HG03571 (cell line): ENCODE results near the gene NIPSNAP2.
"Not testable (repeated sequence)": the region's sequence is repeated elsewhere in the genome, so short reads cannot be mapped to it uniquely, and the experiment has no call there.

Source experiments
- ATAC-seq: cut with Tn5 transposase; IDR thresholded peaks from one replicate; pipeline ENCODE4 v1.9.1; 2021; ENCODE audit not compliant: unreplicated experiment

Gene NIPSNAP2

DNA sequence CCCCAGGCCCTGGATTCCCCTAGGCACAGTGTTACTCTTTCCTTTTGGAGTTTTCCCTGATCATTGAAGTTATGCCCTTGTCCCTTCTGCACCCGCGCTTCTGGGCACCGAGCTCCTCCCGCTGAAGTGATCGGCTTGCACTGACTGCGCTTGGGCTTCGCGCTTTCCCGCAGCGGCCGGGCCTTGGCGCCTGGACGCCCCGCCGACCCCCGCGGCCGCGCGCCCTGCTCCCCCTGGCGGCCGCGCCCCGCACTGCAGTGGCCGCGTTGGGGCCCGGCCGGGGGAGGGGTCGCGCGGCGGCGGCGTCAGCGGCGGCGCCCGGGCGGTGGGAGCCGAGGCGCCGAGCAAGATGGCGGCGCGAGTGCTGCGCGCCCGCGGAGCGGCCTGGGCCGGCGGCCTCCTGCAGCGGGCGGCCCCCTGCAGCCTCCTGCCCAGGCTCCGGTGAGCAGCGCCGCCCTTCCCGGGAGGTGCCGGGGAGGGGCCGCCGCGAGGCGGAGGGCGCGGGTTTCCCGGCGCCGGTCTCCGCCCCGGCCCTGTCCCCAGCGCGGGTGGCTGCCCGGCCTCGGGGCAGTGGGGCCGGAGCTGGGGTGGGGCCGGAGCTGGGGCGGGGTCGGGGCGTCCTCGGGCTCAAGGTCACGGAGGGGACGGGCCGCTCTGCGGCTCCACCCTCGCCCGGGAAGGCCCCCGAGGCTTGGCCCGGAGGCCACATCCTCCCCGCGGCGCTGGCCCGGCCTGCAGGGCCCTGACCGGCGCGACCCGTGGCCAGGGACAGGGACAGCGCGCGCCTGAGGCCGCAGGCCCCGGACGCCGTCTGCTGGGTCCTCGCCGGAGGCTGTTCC is at the start of gene NIPSNAP2:
Gene NIPSNAP2, plus strand, starts transcription at position 325 of the 839 bp plus-strand sequence. Its CDS starts 25 bp downstream, at position 350.
- ATAC-seq: peak; percentile 74

DNA sequence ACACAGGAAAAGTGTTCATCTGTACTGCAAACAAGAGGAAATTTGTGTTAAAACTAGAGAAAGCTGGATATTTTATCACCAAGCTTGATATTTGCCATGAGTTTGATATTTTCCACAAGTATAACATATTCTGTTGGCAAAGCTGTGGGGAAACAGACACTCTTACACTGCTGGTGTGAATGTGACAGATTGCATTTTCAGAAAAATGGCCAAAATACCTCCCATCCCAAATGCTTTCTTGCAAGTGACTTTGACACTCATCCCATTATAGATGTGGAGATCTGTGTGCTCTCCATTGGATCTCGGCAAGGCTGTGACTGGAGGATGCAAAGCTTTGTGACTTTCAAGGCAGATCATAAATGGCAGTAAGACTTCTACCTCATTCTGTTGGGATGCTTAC is 46.6 kb upstream of the NIPSNAP2 start:
- ATAC-seq: no peak

DNA sequence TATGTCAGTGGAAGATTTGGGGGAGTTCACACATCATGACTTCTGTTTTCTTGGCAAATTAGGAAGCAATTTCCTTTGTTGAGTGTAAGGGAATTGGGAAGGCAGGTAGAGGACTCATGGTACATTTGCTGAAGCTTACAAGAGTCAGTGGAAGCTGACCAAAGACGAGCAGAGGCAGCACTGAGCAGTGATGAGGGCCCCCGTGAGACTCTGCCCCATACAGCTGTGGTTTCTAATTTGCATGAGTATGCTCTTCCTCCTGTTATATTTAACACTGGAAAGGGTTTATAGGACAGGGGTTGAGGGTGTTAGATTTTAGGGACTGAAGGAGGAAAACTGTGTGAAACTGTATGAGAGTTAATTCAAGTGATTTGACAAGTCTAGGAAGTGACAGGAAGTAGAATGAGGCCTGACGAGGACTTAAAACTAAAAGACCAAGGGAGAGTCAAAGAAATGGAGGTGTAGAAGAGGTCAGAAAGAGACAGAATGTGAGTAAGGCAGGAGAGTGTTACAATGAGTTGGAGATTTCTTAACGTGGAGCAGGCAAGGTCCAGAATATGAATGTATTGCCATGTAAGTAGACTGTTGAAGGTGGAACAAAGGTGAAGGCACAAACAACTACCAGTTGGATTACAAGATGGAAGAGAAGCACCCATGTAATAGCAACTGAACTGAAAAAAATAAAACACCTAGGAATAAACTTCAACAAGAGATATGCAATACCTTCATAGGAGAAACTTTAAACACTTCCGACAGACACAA is 36.2 kb upstream of the NIPSNAP2 start:
- no peak for ATAC-seq

DNA sequence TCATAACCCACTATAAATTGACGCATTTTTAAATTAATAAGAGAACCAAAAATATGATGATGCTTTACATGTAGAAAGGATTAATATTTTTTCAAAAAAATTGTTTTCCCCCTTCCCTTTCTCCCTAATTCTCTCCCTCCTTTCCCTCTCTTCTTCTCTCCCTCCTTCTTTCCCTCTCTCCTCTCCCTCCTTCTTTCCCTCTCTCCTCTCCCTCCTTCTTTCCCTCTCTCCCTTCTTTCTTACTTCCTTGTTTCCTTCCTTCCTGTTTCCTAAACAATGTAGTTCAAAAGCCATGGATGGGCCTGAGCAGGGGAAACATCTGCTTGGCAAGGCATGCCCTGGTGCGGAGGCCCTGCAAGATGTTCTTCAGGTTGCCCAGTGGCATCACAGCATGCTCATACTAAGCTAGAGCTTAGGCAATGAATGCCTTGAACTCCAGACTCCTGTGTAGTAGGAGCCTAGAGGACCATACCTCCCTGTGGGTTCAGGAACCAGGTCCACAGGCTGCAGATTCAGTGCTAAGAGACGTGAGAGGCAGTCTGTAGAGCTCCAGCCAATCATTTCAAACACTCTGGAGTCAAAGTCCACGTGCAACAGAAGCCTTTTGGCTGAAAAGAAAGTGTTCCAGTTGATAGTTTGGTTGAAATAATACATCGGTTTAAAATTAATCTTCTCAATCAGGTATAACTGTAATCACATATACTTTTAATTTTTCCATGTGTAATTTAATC is 32.8 kb upstream of the NIPSNAP2 start:
- ATAC-seq: no peak

DNA sequence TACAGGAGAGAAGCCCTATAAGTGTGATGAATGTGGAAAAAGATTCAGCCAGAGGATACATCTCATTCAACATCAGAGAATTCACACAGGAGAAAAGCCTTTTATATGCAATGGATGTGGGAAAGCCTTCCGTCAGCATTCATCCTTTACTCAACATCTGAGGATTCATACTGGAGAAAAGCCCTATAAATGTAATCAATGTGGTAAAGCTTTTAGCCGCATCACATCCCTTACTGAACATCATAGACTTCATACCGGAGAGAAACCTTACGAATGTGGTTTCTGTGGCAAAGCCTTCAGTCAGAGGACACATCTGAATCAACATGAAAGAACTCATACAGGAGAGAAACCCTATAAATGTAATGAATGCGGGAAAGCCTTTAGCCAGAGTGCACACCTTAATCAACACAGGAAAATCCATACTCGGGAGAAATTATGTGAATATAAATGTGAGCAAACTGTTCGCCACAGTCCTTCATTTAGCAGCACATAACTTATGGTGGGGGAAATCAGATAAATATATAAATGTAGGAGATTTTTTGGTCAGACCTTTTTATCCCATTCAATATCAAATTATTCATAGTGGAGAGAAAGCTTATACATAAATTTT is 24.8 kb upstream of the NIPSNAP2 start:
- no peak for ATAC-seq

DNA sequence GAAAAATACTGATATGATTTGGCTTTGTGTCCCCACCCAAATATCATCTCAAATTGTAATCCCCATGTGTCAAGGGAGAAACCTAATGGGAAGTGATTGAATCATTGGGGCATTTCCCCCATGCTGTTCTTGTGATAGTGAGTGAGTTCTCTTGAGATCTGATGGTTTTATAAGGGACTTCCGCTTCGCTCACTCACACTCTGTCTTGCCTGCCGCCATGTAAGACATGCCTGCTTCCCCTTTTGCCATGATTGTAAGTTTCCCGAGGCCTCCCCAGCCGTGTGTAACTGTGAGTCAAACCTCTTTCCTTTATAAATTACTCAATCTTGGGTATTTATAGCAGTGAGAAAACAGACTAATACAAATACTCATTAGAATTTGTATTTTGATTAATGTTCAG is 17.8 kb upstream of the NIPSNAP2 start:
- no peak for ATAC-seq

DNA sequence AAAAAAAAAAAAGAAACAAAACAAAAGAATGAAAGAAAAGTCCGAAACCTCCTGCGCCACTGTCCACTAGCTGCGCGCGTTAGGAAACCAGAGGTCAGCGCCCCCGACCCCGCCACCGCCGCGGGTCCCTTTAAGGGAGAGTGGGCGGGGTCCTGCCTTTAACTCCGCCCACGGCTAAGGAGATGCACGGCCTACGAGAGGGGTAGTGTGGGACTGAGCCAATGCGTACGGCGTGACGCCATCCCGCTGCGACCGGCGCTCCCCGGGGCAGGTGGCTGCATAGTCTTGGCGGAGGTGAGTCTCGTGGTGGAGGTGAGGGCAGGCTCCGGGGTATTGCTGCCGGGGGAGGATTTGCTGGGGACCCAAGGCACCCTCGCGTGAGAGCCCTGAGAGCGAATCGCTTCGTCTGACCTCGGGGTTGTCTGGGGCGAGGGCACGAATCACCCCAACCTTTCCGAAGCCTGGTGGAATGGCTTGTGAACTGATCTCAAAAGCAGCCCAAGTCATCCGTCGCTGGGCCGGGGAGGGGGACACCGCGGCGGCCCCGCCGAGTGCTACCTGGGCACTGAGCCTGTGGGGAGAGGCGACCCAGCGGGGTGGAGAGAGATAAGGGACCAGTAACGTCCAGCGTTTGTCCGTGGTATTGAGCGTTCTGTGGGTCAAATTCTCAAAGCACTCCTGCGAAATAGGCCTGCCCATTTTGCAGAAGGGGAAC is 12.6 kb upstream of the NIPSNAP2 start, which contains the start of gene MRPS17:
Gene MRPS17, plus strand, starts transcription at position 241 of the 715 bp plus-strand sequence. CDS start 1,319 bp downstream, outside the sequence.
- peak; percentile 100 for ATAC-seq

DNA sequence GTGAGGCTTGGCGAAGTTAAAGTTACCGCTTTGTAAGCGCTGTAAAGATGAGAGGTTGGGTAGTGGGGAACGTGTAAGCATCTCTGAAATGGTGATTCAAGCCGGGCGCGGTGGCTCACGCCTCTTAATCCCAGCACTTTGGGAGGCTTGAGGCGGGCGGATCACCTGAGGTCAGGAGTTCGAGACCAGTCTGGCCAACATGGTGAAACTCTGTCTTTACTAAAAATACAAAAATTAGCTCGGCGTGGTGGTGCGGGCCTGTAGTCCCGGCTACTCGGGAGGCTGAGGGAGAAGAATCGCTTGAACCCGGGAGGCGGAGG is 12.1 kb upstream of the NIPSNAP2 start:
- not testable (repeated sequence) for ATAC-seq

DNA sequence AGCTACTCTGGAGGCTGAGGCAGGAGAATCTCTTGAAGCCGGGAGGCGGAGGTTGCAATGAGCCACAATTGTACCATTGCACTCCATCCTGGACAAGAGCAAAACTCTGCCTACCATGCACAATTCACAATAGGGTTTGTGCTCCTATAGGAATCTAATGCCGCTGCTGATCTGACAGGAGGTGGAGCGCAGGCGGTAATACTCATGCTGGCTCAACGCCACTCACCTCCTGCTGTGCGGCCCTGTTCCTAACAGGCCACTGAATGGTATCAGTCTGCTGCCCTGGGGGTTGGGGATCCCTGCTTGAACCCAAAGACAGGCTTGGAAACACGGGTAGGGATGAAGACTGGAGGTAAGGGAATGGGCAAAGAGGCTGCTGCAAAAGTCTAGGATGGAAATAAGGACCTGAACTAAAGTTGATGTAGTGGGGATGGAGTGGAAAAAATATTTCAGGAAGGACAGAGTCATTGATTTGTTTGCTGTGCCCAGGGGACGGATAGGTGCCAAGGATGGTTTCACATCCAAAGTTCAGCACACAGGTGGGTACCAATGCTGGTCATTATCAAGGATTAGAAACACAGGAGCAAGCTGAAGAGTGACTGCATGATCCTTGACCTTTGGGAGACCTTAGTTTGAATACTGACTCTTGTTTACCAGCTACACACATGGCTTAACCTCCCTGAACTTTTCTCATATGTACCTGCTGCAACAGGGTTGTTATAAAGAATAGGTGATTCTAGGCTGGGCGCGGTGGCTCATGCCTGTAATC is 10.5 kb upstream of the NIPSNAP2 start:
- no peak for ATAC-seq

DNA sequence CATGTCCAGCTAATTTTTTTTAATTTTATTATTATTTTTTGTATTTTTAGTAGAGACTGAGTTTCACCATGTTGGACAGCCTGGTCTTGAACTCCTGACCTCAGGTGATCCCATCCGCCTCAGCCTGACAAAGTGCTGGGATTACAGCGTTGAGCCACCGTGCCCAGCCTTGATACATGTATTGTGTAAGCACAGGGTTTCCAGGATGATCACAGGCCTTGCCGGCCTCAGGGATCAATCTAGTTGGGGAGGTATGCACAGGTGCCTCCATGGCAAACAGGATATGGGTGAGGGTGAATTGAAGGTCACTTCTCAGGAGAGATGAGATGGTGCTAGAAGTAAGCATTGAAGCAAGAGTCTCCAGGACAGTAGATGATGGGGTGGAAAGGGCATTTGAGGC is 7.2 kb upstream of the NIPSNAP2 start:
- ATAC-seq: no peak

DNA sequence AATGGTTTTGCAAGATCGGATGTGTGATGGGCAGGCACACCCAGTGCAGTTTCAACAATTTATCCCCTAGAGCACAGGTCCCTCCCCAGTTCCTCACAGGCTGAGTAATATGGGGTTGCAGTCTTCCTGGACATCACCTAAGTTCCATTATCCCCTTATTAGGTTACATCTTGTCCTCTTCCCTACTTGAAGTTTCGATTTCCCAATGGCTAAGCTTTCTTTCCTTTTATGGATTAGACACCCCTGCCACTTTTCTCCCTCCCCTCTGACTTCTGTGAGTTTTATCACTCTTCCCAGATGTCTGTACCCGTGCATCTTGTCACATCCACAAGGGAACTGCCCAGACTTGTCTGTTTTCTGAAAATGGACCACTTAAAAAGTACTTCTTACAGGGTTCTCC is 2.4 kb upstream of the NIPSNAP2 start:
- ATAC-seq: no peak

DNA sequence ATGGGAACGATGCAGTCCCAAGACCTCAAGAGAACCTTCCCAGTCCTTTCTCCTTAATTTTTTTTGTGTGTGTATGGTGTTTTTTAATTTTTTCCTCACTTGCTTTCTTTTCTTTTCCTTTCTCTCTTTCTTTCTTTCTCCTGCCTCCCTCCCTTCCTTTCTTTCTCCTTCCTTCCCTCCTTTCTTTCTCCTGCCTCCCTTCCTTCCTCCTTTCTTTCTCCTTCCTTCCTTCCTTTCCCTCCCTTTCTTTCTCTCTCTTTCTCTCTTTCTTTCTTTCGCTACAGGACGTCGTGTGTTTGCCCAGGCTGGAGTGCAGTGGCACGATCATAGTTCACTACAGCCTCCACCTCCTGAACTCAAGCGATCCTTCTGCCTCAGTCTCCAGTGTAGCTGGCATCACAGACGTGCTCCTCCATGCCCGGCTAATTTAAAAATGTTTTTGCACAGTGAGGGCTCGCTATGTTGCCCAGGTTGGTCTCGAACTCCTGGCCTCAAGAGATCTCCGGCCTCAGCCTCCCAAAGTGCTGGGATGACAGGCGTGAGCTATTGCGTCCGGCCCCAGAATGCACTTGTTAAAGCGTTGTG is 709 bp upstream of the NIPSNAP2 start:
- ATAC-seq: no peak

DNA sequence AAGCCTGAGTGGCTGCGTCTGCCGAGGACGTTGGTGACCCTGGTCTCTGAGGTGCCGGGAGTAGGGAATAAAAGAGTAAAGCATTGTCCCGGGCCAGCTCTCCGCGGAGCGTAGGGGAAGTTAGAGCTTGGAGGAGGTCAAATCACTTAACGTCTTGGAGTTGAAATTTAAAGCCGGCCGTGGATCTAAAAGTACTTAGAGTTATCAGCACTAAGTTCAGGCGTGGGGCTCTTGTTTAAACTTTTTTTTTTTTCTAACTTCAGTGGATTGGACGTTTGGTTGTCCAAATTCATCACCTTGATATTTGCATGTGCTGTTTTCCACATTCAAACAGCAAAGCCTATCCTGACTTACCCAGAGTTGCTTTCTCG is 700 bp downstream of the NIPSNAP2 start:
- ATAC-seq: no peak

DNA sequence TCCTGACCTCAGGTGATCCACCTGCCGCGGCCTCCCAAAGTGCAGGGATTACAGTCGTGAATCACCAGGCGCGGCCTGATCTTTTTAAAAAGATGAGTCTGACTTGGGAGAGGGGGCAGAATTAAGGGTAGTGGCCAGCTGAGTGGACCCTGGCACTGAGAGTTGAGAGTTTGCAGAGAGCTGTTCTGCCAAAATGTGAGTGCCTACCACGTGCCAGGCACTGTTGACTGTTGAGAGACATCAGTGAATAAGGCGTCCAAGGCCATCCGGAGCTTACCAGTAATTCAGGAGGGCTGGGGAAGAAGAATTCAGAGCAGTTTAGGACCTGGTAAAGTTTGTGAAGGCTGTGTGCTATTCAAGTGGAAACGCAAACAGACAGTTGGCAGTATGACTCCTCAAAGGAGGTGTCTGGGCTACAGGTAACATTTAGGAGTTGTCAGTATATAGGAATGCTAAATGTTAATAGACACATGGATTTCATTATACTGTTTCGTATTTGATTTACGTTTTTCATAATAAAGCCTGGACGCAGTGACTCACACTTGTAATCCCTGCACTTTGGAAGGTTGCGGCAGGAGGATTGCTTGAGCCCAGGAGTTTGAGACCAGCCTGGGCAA is 1.5 kb downstream of the NIPSNAP2 start:
- ATAC-seq: no peak

DNA sequence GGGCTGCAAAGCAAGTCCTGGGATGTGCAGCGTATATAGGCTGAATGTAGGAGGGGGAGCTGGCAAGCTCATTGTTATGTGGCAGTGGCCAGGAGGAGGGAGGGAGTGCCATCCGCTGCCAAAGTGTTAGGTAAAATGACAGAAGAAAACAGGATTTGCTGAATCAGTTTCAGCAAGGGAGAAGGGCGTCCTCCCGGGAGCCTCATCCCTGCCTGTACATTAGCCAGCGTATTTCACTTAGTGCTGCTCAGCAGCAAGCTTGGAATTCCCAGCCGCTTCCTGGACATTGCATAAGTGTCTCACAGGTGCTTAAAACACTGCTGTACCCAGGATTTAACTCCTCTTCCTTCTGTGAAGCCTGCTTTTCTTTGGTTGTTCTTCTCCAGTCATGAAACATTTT is 2.5 kb downstream of the NIPSNAP2 start:
- no peak for ATAC-seq

DNA sequence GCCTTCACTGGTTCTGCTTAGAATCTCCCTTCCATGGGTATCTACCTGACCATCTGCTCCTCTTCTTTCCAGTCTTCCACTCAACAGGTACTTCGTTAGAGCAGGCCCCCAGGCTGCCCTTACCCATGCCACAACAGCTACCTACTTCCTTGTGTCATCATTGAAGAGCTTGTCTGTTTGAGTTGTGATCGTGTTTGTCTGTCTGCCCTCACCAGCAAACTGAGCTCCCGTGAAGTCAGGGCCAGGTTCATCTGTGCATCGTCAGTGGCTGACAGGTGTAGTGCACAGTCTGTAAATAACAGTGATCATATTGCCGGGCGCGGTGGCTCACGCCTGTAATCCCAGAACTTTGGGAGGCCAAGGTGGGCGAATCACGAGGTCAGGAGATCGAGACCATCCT is 5.0 kb downstream of the NIPSNAP2 start:
- ATAC-seq: no peak

DNA sequence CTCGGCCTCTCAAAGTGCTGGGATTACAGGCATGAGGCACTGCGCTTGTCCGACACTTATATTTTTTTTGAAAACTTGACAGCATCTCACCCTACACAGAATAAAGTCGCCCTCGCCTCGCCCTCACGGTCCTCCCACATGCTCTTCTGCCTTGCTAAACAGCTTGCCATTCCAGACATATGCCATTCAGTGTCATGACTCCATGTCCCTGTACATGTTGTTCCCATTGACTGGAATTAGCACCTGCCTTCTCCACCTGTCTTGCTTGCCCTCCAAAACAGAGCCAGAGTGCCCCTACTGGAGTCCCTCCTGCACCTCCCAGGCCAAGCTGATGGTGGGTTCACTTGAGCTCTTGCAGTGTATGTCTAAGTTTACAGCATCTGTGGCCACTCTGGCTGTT is 6.2 kb downstream of the NIPSNAP2 start:
- ATAC-seq: no peak

DNA sequence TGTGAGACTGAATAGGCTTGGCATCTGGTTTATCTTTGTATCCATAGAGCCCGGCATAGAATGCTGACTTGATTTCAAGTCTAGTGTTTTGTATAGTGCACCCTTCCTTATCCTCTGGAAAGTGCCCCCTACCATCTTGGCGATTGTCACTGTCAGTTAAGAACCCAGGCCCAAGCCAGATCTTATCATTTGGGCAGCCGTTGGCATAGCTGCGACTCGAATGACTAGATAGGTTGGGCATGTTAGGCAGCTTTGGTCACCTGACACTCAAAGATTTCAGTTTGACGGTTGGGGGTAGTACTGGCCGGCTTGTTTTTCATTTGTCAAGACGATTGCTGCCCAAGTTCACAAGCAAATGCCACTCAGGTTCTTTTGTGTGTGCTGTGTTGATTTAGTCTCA is 6.6 kb downstream of the NIPSNAP2 start:
- no peak for ATAC-seq

DNA sequence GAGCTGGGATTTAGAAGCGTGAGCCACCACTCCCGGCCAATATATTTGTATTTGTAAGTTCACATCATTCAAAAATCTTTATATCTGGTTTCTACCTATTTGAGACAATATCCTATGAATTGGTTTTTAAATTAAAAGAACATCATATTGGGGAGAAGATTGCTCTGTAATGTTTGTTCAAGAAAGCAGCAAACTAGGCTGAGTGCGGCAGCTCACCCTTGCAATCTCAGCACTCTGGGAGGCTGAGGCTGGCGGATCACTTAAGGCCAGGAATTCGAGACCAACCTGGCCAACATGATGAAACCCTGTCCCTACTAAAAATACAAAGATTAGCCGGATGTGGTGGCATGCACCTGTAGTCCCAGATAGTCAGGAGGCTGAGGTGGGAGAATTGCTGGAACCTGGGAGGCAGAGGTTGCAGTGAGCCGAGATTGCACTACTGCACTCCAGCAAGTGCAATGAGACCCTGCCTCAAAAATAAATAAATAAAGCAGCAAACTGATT is 9.4 kb downstream of the NIPSNAP2 start:
- no peak for ATAC-seq
